Measurements from ENCODE around the gene FAM171A1. TPM values are rescaled to one million over a fixed set of nuclear protein-coding genes. Genes with fewer than 3 reads are reported as not detected.

The FAM171A1 gene
- total RNA-seq, 2 experiments from 2014 or later, result 4.2 to 5.1 TPM

GRCh38 chr10:15167411-15168290 lies 203.4 kb downstream of the FAM171A1 start:
- ATAC-seq (peak; percentile 17), DNase-seq (peak; percentile 62)
- CTCF ChIA-PET, result interaction anchor here (0.6 to 2.5 kb wide), 11 partner anchors 19 to 209 kb away, joined by 3 to 12 read pairs (median 3); partner anchors contain the start of gene MEIG1
- Mint-ChIP-seq H3K4me1 (ENCODE audit: low read depth) (peaks cover 48% of the 10 kb centered on the region), H3K4me3 (peak overlapping the region; percentile 80), H3K27ac (peak overlapping the region; percentile 73), H3K9me3 (no peaks in the 10 kb centered on the region), H3K36me3 (ENCODE audit: low read depth) (peaks cover 4% of the 10 kb centered on the region), H3K27me3 (no peaks in the 10 kb centered on the region)
- POLR2A ChIA-PET, result interaction anchor here (0.6 to 1.7 kb wide), 3 partner anchors 18 to 1267 kb away, joined by 3 to 6 read pairs (median 4); no protein-coding TSS in a partner anchor
- TF ChIP-seq CTCF (IDR thresholded peaks at IDR 0.05), result peak; percentile 42
- intact Hi-C loops (cut with micrococcal nuclease), result no loop called here

GRCh38 chr10:15166325-15166724 lies 204.8 kb downstream of the FAM171A1 start:
- ChIA-PET CTCF (interaction anchor here (1.3 to 2.5 kb wide), 3 partner anchors 44 to 67 kb away, joined by 3 to 12 read pairs (median 11); no protein-coding TSS in a partner anchor), POLR2A (interaction anchor here (0.5 to 0.9 kb wide), 2 partner anchors 13 to 25 kb away, joined by 3 to 4 read pairs; no protein-coding TSS in a partner anchor)
- no peak for TF ChIP-seq CTCF (IDR thresholded peaks at IDR 0.05)
- Mint-ChIP-seq H3K9me3 (no peaks in the 10 kb centered on the region), H3K27me3 (no peaks in the 10 kb centered on the region), H3K36me3 (ENCODE audit: low read depth) (peaks cover 4% of the 10 kb centered on the region), H3K4me1 (ENCODE audit: low read depth) (peaks cover 52% of the 10 kb centered on the region), H3K27ac (no peak overlapping the region), H3K4me3 (peak overlapping the region; percentile 80)
- intact Hi-C loops (cut with micrococcal nuclease), result no loop called here
- DNase-seq (no peak), ATAC-seq (no peak)

- intact Hi-C loops (cut with micrococcal nuclease), result no loop called here
- CTCF ChIA-PET, result interaction anchor here (1.0 to 1.6 kb wide), 2 partner anchors 31 to 58 kb away, joined by 4 to 5 read pairs; no protein-coding TSS in a partner anchor
- peaks cover 4% of the 10 kb centered on the region for H3K36me3 Mint-ChIP-seq (ENCODE audit: low read depth)
- TF ChIP-seq CTCF (IDR thresholded peaks at IDR 0.05), result no peak
- no peak overlapping the region for H3K27ac Mint-ChIP-seq
- DNase-seq (no peak), ATAC-seq (no peak)
- H3K9me3 Mint-ChIP-seq, result no peaks in the 10 kb centered on the region
- no peak overlapping the region for H3K4me3 Mint-ChIP-seq
- H3K4me1 Mint-ChIP-seq (ENCODE audit: low read depth), result peaks cover 42% of the 10 kb centered on the region
- H3K27me3 Mint-ChIP-seq, result no peaks in the 10 kb centered on the region
- POLR2A ChIA-PET, result no interaction called here
Measured at GRCh38 chr10:15163253-15163828, 207.7 kb downstream of the FAM171A1 start.

Other genes with a start within 250 kb of the FAM171A1 start
- 10 to 100 TPM; 15.9 to 16.2 TPM for gene NMT2, start 202.6 kb downstream of the FAM171A1 start, total RNA-seq

Data from activated CD8-positive, alpha-beta T cell treated with anti-CD3 and anti-CD28 coated beads for 36 hours (primary cell).